ENCODE measurements around the gene DNPH1. TPM values are rescaled to one million over a fixed set of nuclear protein-coding genes. Genes with fewer than 3 reads are reported as not detected.

Gene DNPH1
- total and polyA plus RNA-seq, 2 donors (not counting 3 experiments of a cell fraction or from before 2014, with no cell fraction given): 37.7 to 120 TPM

DNA sequence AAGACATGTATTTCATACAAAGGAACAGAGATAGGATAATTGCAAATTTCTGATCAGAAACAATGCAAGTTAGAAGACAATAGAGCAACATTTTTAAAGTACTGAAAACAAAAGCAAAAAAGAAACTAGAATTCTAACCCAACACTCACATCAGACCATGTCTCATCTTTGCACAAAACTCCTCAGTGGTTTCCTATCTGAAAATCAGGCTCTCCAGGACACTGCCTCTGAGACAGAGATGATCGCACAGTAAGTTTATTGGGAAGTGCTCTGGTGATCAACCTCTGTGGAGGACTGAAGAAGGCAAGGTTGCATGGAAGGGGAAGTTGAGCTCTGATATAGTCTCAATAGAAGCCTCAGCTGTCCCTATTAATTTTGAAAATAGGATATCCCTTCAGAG is 11.7 kb upstream of the DNPH1 start:
- TF ChIP-seq EZH2 (IDR thresholded peaks at IDR 0.05; ENCODE audit: borderline replicate concordance, low read depth, low read length, severe bottlenecking): no peak
- no peak for TF ChIP-seq POLR2AphosphoS5 (IDR thresholded peaks at IDR 0.05; ENCODE audit: insufficient read depth, low read depth, low read length)
- TF ChIP-seq MYC (IDR thresholded peaks at IDR 0.05; ENCODE audit: low read depth, low read length): no peak
- no peak for TF ChIP-seq POLR2A (IDR thresholded peaks at IDR 0.05; ENCODE audit: low read depth, low read length)
- TF ChIP-seq GATA2 (IDR thresholded peaks at IDR 0.05; ENCODE audit: insufficient read depth, insufficient read length, low read depth, low read length): no peak
- TF ChIP-seq MAX (IDR thresholded peaks at IDR 0.05; ENCODE audit: insufficient read depth, insufficient read length): no peak
- no peak for TF ChIP-seq FOS (IDR thresholded peaks at IDR 0.05; ENCODE audit: borderline replicate concordance, insufficient read depth, low read length)
- TF ChIP-seq JUN (IDR thresholded peaks at IDR 0.05; ENCODE audit: borderline replicate concordance, insufficient read depth, insufficient read length, low read depth): no peak
- no peak for TF ChIP-seq CTCF (IDR thresholded peaks at IDR 0.05; ENCODE audit: extremely low read depth in 1 of 2, insufficient read depth in 1 of 2, low read depth in 1 of 2, low read length in 2 of 2)
- Histone ChIP-seq H3K4me2 (ENCODE audit: insufficient read depth, low read length) (no peak overlapping the region), H3K4me1 (ENCODE audit: control insufficient read depth, extremely low read depth, insufficient read depth, low read length) (no peaks in the 10 kb centered on the region), H2AFZ (ENCODE audit: low read depth, low read length) (no peak overlapping the region), H3K27ac (ENCODE audit: insufficient read depth, low read depth, low read length) (no peak overlapping the region), H3K36me3 (ENCODE audit: control insufficient read depth in 2 of 2, extremely low read depth in 1 of 2, insufficient read depth in 2 of 2, low read length in 2 of 2) (no peaks in the 10 kb centered on the region), H4K20me1 (replicated peaks; ENCODE audit: control insufficient read depth, extremely low read depth, insufficient read depth, low read length) (no peaks in the 10 kb centered on the region), H3K27me3 (ENCODE audit: control insufficient read depth in 2 of 2, insufficient read depth in 2 of 2, low read length in 2 of 2) (peaks cover 49 to 58% of the 10 kb centered on the region in 2 experiments), H3K9me3 (replicated peaks; ENCODE audit: control insufficient read depth, insufficient read depth, low read length) (no peaks in the 10 kb centered on the region), H3K4me3 (replicated peaks in 1 of 3; ENCODE audit: insufficient read depth in 1 of 3, low read depth in 1 of 3, low read length in 3 of 3) (no peak overlapping the region), H3K9me1 (replicated peaks; ENCODE audit: control insufficient read depth, extremely low read depth, insufficient read depth, low read length) (no peaks in the 10 kb centered on the region), H3K79me2 (ENCODE audit: control insufficient read depth, insufficient read depth, low read length) (no peaks in the 10 kb centered on the region), H3K9ac (replicated peaks; ENCODE audit: extremely low read depth, insufficient read depth, low read length) (no peak overlapping the region)
- FAIRE-seq (no peak), DNase-seq (ENCODE audit: low read depth, low spot score) (no peak)
- BruUV-seq (replicated peaks): no TSS peak
- intact Hi-C loops (cut with micrococcal nuclease) (no loop called here), dilution Hi-C loops (cut with MboI; ENCODE audit: extremely low pct_ligation_motif_present, low sequenced_read_pairs) (no loop called here)
- POLR2A ChIA-PET: no interaction called here
- CTCF ChIA-PET: interaction anchor here (1.0 to 3.0 kb wide), 2 partner anchors 12 to 23 kb away, joined by 3 to 14 read pairs; partner anchors contain the start of gene DNPH1
